DMS79 (cell line): ENCODE data around the gene SDC1.

Experiments
- DNase-seq: peaks from one replicate; lab custom pipeline; 2025; lab: John Stamatoyannopoulos, UW

SDC1 gene

DNA sequence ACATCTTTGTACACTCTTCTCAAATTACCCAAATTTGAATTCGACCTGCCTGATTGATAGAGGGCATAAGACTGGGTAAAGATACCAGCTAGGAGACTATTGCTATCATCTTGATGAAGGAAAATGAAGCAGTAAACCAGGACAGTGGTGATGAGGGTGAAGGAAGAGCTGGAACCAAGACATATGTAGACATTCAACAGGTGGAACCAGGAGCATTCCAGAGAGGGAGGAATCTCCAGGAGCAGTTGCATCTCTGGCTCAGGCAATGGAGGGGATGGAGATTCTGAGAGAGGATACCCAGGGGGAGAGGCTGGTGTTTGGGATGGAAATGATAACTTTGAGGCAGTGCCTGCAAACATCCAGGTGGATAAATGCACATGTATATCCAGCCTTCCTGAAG lies 41.6 kb downstream of the SDC1 start:
- DNase-seq = no peak

DNA sequence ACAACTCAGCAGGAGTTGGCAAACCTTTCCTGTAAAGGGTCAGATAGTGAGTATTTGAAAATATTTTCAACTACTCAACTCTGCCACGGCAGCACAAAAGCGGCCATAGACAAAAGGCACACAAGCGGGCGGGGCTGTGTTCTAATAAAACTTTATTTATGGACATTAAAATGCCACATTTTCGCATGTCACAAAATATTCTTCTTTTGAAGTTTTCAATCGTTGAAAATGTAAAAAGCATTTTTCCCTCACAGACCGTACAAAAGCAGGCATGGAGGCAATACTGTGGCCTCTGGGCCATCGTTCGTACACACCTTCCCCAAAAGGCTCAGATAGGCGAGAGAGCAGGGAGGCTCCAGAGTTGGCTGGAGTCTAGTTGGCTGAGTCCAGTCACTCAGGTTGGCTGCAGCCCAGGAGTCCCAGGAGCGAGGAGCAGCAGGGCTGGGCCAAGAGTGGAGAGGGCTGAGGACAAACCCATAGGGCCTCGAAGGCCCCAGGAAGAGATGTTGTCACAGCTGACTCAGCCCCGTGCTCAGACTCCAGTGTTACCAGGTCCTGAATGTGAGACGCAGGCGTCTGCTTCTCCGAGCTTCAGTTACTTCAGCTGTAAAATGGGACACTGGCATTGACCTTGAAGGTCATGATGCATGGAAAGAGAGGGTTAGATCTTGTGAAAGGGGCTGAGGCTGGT lies 42.5 kb downstream of the SDC1 start:
- DNase-seq = no peak

DNA sequence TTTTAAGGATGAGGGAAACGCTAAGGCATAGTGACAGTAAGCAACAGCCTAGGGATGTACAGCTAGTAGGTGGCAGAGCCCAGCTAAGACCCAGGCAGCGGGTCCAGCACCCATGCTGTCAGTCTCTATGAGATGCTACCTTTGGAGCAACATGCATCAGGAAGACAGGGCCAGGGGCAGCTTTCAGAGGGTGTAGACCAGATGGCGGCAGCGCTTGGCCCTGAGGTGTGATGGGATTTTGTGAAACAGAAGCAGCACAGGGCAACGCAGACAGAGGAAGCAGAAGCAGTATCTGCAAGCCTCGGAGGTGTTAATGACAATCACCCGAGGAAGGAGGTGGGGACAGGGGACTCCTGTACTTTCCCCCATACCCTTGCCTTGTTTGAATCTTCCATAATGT lies 43.2 kb downstream of the SDC1 start:
- DNase-seq = no peak

DNA sequence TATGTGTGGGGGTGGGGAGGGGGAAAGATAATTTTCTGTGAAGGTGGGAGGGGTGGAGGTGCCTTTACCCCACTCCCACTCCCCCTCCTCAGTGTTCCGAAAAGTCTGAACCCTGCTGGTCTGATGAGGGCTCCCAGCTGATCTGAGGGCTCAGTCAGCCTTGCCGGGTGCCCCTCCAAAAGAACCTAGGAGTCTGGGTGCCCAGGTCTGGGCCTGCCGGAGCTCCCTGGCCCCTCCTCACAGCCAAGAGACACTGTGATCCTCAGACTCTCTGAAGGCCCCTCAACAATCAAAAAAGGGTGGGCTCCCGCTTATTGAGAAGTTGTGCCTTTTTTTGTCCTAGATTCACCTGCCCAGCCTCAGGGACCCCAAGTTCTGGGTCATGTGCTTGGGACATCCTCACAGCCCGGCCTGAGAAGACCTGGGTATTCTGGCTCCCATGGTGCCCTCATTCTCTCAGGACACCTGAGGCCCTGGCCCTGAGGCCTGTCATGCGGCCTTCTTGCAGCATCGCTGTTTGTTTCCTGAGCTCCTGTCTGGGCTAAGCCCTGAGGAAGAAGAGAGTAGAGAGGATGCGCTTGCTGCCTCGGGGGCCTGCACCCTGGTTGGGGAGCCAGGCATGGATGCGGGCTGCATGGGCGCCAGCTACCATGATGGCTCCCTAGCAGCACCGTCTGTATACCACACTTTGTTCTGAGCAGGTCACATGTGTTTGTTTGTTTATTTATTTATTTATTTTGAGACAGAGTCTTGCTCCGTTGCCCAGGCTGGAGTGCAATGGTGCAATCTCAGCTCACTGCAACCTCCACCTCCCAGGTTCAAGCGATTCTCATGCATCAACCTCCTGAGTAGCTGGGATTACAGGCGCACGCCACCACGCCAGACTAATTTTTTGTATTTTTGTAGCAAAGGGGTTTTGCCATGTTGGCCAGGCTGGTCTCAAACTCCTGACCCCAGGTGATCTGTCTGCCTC lies 44.0 kb downstream of the SDC1 start:
- no peak for DNase-seq

DNA sequence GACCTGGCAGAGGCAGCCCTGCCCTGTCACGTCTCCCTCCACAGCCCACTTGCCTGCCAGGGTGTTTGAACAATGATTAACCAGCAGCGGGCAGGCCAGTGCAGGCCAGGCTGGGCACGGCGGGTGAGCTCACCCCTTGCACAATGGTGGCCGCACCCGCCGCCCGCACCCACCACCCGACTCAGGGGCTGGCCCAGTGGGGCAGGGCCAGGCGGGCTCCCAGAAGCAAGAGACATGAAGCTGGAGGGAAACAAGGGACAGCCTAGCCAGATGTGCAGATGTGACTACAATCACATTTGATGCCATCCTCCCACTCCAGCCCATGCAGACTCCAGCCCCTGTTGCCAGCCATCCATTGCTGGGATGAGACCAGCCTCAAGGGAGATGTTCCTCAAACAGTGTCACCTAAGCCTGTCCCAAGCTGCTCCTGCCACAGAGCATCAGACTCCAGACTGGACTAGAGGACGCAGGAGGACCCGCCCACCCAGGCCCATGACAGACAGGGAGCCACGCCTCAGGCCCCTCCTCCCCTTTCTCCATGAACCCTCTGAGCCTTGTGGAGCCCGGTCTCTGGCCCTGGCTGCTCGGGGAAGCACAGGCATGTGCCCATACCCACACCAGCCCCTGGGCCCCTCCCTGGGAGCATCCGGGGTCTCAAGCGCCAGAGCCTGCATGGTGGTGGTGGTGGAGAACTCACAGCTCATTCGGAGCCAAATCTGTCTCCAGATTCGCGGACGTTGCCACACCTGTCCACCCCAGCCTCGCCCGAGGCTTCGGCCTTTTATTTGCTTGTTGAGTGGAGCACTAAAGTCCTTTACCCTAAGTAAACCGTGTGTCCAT lies 45.0 kb downstream of the SDC1 start:
- DNase-seq = no peak

DNA sequence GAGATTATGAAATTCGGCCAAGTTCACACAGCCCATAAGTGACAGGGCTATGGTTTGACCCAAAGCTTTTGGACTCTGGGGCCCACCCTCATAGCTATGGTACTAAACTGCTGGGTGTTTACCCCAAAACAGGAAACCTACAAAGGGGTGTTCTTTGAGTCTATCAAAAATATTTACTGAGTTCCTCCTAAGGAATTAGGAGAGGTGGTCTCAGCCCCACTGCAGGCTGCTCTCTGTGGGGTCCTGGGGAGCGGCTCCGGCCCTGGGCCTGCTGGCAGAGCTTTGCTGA lies 45.5 kb downstream of the SDC1 start:
- DNase-seq = no peak

DNA sequence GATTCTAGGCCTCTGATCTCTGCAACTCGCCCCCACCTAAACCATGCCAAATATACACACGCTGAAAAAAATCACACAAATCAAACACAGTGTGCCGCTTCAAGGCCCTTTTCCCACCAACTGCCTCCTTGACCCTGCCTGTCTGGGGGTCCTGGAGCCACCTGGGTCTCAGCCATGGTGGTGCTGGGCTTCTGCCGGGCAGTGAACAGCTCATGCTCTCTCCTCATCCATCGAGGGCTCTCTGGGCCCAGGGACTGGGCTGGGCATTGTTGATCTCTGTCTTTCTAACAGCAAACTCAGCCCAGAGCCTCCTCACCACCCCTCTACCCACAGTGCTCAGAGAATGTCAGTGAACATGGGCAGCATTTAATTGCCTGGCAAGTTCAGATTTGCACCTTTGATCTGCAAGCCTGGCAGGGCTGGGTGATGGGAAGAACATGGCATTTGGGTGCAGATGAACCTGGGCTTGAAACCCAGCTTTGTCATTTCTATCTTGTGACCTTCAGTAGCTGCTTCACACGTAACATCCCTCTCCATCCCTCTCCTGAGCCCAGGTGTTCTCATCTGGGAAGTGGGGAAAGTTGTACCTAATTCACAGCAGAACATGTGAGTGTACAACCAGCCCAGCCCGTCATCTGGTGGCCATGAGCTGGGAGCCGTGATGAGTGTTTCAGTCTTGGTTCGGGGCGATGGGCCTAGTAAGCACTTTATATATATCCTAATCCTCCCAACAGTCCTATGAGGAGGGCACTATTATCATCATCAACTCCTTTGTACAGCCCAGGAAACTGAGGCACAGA lies 46.1 kb downstream of the SDC1 start:
- no peak for DNase-seq

DNA sequence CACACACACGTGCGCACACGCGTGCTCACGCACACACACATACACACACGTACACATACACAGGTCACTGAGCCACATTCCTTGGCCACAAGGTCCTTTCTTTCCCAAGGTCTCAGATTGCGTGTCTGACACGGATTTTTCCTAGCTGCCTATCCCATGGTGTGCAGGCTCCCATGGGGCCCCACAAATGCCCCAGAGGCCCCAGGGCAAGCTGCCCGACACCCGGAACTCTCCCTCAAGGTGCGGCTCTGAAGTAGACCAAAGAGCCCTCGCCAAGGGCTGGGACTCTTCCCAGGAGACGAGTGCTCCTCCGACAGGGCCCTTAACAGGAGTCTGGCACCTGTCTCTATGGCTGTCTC lies 46.7 kb downstream of the SDC1 start:
- DNase-seq = no peak

DNA sequence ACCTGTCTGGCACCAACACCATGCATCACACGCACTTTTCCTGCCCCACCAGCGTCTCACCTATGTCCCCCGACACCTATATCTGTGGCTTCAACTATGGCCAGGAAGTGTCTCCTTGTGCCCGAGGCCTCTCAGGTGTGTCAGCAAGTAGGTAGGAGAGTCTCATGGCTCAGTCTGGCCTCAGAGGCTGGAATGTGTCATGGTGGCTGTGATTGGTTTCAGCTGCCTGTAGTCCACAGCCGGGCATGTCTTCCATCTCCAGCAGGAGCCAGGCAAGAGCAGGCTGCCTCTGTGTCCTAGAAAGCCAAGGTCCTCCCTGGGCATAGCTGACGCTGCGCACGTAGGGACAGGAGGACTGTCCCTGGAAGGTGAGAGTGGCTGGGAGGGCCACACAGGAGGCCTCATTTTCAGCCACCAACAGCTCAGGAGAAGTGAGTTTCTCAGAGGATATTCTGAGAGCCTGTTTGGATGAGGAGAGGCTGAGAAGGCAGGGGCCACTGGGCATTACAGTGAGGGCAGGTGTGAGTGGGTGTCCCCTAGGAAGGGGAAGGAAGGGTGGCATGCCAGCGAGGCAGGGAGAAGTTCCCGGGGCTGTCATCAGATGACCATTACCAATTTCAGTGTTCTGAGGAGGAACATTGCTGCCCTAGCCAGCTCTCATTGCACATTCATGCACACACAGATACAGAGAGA lies 47.2 kb downstream of the SDC1 start:
- no peak for DNase-seq

DNA sequence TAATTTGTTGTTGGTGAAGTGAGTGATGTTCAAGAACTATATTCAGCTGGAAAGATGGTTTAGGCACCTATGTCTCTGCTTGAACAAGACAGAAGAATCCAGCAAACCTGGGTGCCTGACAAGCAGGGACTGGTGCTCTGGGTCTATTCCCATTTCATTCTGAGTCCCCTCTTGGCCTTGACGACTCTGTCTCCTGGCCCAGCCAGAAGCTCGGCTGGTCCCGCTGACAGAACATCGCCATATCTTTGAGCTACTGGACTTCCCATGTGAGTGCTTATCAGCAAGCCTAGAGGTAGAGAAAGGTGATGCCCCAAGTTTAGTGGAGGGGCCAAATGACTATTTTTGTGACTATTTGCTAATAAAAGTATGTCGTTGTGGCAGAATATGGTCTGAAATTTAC lies 48.2 kb downstream of the SDC1 start:
- no peak for DNase-seq

DNA sequence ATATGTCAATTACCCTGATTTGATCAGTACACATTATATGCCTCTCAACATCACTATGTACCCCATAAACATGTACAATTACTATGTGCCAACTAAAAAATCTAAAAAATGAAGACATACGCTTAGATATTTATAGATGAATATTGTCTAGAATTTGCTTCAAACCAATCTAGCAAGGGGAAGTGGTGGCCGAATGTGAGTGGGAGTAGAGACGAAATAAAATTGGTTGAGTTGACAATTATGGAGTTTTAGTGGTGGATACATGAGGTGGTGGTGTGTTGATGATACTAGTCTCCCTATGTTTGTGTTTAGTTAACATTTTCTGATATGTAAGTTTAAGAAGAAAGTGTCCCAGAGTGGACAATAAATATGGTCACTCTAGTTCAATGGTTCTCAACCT lies 49.0 kb downstream of the SDC1 start:
- no peak for DNase-seq

DNA sequence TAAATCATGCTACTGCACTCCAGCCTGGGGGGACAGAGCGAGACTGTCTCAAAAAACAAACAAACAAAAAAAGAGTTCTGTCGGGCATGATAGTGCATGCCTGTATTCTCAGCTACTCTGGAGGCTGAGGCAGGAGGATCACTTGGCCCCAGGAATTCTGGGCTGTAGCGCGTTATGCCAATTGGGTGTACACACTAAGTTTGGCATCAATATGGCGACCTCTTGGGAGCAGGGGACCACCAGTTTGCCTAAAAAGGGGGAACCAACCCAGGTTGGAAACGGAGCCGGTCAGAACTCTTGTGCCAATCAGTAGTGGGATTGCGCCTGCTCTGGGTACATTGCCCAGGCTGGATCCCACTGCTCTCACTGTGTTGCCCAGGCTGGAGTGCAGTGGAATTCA lies 49.7 kb downstream of the SDC1 start:
- no peak for DNase-seq

DNA sequence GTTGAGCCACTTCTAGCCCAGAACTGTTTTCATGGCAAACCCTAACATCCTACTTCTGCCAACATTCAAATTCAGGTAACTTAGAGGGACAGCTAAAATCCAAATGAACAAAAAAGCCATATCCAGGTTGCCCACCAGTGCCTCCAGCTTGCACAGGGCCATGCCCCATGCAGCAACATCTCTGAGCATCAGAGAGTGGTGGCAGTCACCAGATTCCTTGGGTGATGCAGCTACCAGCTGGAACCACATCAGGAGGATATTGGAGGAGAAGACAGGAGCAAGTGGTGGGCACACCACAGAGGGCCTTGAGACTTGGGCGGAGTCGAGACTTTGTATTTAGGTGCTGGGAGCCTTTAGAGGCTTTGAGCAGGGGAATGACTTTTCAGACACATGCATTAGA lies 50.5 kb downstream of the SDC1 start:
- DNase-seq = no peak

DNA sequence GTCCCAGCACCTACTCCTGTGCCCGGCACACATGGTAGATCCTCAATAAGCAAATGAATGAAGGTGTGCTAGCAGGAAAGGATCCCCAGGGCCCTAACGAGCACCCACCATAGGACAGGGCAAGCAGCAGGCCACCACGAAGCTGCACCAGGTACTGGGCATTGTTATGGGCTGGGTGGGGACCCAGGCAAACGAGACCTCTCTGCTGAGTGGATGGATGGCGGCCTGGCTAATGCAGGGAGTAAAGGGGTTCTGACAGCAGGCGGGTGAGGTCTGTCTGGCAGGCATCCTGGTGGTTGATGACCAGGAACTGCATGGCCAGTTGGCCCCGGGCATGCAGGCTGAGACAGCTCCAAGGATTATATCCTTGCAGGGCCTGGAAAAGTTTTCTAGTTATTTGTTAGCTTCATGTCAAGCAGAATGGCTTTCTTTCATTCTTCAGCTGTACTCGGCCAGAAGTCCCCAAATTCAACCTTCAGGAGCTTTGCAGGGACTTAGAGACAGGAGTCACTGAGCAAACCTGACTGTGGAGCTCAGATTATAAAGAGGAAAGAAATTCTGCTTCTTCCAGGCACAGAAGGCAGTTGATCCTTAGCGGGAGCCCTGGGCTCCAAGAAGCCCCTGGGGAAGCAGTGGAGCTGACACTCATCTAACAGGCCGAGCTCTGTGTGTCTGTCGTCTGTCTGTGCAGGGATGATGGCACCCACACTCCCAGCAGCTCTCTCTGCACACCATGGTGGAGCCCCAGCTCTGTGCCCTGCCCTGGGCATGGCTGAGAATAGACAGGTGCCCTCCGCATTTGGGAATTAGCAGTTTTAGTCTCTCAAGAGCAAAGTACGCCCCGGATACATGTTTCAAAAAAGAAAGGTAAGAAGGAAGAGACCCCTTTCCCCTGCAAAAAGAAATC lies 51.2 kb downstream of the SDC1 start:
- DNase-seq = no peak

DNA sequence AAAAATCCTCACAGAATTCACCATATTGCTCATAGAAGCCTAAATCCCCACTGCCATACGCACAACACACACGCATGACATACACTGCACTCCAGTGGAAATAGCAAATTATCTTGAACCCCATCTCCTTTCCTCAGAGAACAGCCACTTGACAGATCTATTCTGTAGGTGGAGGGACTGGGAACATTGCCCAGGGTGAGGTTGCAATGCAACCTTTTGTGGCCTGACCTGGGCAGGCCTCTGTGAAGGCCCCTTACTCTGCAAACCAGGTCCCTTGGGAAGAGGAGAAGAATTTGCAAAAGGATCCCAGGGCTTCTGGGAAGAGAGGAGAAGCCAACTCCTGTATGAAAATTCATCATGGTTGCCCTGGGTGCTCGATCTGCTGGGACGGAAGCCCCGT lies 51.9 kb downstream of the SDC1 start:
- peak; percentile 47 for DNase-seq

DNA sequence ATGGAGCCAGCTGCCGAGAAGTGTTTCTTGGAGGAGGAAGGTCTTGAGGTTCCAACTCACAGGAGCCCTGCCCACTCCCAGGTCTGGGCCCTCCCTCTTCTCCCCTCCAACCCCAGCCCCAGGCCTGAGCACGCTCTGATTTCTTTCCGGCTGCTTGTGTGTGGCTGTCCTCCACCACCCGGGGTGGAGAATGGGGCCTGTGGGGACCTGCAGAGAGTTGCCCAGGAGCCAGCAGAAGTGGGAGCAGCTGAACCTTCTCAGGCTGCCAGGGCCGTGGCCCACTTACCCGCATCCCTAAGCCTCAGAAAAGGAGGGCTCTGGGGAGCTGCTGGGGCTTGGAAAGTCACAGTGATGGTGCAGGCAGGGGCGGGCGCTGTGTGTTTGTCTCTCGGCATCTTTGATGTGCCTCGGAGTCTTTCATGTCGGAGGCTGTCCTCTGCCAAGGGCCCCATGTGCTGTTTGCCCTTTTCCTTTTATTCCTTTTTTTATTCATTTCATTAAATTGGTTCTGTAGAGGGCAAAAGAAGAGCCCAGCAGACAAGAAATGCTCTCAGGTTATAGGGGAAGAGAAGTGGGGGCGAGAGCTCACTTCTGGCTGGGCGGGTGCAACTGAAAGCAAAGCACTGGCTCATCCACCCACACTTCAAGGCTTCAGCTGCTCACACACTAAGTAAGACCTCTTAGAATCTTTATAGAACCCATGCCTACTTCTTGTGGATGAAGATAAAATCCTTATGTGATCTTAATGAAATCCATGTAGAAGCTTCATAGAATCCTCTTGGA lies 52.5 kb downstream of the SDC1 start:
- peak; percentile 43 for DNase-seq

DNA sequence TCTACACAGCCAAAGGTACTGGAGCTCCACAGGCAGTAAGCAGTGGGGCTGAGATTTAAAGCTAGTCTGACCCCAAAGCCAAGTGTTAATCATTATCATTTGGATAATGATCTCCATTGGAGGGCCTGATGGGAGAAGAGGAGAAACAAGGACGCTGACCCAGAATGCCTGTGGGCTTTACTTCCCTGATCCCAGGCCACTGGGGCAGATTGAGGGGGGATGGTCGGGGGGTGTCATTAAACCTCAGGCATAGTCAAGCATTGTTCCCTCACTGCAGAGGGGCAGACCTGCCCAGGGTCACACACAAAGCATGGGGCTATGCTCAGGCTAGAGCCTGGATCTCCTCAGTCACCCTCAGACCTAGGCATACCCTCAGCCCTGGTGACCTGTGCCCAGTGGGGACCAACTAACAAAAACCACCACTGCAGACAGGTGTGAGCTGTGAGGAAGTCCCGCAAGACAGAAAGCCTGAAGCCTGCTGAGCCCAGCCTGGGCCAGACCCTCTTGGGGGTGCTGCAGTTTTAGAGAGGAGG lies 53.4 kb downstream of the SDC1 start:
- no peak for DNase-seq

DNA sequence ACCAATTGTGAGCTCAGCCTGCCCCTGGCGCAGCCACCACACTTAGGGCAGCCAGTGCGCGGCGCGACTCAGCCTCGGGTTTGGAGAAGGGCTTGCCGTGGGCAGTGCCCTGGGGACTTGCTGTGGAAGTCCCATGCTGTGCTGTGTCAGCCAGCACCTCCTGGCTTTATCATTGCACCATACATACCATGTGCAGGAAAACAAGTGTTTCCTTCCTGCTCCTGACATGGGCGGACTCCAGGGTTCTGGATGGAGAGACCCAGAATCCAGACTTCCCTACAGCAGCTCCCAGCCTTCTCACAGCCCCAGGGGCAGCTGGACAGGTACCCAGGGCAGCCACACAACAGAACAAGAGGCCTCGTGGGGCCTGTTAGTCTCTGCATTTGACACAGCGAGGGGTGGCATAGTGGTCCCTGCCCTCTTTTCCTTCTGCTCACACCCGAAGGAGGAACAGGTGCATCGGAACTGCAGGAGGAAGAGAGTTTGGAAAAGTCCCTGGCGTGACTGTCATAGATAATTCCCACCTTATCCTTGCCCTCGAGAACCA lies 54.2 kb downstream of the SDC1 start:
- DNase-seq = no peak
